Activated CD4-positive, alpha-beta T cell treated with anti-CD3 and anti-CD28 coated beads, Interleukin-2, amount 50 U/mL, for 48 hours (primary cell): ENCODE data around the gene FBXW8.

Source experiments
- DNase-seq, 2 experiments: peaks; one replicate each; pipeline ENCODE4 v3.0.0-alpha.2; 2020

Gene FBXW8

DNA sequence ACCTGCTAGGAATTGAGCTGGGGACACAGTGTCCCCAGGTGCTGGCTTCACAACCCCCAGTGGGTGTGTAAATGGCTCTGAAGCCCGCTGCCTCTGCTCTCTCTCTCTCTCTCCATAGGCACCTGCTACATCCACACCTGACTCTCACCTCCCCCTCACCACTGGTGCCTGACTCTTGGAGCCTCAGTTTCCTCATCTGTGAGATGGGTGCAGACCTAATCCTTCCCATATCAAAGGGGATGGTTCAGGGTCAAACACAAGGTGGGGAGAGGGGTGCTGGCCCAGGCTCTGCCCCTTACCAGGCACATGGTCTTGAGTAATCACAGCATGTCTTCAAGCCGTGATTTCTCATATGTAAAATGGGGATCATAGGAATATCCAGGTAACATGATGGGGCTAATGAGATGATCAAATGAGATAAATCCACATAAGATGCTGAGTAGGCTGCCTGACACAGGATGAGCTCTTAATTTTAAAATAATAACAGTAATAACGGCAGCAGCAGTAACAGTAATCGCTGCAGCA, 150.9 kb downstream of the FBXW8 start:
- DNase-seq: no peak

DNA sequence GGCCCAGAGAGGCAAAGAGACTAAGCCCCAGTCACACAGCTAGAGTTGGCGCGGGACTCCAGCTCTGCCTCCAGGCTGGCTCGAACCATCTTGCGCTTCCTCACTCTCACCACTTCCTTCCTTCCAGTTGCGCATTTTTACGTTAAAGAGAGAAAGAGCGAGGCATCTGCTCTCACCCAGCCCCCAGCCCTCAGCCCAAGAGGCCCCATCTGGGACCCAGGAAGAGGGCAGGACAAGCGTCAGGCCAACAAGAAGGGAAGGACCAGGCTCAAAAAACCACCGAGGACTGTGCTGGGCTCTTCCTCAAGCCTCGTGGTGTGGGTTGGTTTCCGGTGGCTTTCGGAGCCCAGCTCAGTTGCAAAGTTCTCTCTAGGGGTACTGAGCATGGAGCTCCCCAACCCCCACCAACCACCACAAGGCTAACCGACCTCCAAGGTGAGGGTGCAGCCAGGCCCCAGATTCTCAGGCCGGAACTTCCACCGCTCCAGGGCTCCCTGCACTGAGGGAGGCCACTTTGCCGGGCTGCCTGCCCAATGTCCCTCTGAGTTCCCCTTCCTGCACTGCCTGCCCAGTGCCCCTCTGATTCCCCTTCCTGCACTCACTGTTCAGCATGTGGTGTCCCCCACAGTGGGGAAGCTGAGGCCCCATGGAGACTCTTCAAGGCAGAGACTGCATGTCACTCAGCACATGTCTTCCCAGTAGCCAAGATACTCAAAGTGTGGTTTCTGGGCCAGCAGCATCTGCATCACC, 152.6 kb downstream of the FBXW8 start:
- DNase-seq: peak; percentile 16 to 36

DNA sequence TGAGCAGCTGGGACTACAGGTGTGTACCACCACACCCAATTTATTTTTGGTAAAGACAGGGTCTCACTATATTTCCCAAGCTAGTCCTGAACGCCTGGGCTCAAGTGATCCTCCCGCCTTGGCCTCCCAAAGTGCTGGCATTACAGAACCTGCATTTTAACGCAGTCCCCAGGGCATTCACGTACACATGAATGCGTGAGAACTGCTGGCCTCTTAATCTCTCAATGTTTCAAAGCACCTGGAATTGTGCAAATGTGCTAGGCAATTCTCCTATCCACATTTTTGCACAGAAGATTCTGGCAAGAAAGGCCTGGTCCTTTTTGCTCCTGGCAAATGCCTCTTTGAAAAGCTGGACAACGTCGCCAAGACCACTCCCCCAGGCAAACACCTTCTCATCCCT, 153.3 kb downstream of the FBXW8 start:
- DNase-seq: no peak

DNA sequence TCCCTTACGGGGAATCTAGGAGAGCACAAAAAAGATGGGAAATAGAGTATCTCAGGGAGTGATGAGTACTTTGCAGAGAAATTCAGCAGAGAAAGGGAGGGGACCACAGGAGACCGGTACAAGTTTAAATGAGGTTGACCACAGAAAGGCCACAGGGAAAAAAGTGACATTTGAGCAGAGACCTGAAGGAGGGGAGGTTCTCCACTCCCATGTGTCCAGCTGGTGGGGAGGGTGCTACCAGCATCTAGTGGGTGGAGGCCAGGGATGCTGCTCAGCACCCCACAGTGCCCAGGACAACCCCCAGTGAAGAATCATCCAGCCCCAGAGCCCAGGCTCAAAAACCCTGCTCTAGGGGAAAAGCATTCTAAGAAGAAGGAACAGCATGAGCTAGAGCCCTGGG, 153.8 kb downstream of the FBXW8 start:
- DNase-seq: no peak

DNA sequence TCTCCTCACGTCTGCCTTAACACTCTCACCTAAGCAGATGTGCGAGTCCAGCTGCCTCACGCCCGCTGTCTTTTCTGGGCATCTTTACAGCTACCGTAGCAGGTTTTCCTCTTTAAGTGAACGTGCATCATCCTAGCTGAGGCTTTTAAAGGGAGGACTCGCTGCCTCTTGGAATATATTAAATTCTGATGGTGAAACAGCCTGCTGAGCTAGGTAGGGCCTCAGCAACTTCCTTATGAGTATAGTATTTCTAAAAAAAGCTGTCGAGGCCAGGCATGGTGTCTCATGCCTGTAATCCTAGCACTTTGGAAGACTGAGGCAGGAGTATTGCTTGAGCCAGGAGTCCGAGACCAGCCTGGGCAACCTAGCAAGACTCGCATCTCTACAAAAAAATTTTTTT, 156.3 kb downstream of the FBXW8 start:
- no peak for DNase-seq

DNA sequence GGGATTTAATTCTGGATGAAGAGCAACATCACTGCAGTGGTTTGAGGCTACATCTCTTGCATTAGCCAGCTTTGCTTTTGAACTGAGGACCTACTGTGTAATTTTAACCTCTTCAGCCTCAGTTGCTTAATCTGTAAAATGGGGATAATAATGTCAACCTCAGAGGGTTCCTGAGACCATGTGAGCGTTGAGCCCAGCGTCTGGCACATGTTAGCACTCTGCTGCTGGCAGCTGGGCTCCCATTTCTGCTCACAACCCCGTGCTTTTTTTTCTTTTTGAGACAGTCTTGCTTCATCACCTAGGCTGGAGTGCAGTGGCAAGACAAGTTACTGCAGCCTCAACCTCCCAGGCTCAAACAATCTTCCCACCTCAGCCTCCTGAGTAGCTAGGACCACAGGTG, 156.9 kb downstream of the FBXW8 start:
- no peak for DNase-seq

DNA sequence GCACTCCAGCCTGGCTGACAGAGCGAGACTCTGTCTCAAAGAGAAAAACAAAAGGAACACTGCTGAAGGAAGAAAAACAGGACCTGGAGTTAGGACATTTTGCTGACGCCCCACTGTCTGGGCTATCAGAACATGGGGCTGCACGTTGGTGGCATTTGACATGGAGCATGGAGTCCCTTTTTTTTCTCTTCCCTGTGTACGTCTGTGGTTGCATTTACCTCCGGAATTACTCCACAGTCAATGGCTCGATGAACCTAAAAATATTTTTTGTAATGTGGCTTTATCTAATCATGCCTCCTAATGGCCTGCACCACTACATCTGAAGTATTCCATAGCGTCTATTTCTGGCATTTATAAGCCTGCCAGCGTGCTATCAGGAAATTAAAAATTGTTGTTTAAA, 157.7 kb downstream of the FBXW8 start:
- DNase-seq: no peak

DNA sequence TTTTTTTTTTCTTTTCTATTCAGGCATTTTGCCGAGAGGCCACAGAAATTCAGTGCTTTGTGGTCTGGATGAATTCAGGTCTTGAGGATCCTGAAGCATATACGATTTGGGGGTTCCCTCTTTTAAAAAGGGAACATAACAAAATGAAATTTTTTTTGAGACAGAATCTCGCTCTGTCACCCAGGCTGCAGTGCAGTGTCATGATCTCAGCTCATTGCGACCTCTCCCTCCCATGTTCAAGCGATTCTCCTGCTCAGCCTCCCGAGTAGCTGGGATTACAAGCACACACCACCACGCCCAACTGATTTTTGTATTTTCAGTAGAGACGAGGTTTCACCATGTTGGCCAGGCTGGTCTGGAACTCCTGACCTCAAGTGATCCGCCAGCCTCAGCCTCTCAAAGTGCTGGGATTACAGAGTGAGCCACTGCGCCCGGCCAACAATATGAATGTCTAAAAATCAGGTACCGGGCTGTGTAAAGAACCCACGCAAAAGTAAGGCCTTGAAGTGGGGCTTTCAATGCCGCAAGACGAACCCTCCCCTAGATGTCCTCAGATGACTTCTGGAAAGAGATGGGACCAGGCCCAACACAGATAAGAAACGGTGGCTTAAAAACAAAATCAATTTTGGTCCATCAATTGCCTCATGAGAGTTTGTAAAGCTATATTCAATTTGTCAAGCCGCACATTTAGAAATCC, 158.5 kb downstream of the FBXW8 start:
- DNase-seq: no peak

DNA sequence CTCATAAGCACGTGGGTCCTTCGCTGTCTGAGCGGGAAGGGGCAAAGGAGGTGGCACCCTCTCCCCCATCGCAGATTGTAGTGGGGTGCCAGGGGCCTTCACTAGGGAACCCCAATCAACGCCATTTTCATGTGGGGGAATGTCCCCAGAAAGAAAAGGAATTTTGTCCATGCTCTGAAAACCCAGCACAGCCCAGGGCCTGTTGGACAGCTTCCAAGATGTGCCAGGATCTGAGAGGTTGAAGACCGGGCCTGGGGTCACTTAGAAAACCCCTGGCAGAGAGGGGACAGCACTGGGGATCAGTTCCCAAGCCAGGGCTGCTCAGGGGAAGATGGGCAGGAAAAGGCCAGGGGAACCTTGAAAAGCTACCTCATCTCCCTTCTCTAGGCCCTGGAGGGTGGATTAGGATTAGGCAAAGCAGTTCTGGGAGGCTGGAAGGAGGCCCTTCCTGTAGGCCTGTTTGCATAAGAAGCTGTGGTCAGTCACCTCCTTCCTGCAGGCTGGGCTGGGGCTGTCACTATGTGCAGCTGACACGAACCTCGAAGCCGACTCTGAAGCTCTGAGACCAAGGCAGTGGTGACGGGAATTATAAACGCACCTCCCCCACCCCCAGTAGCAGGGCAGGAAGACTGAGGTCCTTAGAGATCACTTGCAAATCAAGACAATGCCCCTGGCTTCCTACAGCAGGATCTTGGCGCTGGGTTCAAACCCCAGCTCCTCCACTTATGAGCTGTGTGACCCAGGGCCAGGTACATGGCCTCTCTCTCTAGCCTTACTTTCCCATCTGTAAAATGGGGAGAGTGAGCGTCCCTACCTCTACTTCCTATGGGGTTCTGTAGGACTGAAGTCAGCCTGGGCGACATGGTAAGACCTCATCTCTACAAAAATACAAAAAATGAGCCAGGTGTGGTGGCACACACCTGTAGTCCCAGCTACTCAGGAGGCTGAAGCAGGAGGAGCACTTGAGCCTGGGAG, 159.5 kb downstream of the FBXW8 start:
- no peak for DNase-seq

DNA sequence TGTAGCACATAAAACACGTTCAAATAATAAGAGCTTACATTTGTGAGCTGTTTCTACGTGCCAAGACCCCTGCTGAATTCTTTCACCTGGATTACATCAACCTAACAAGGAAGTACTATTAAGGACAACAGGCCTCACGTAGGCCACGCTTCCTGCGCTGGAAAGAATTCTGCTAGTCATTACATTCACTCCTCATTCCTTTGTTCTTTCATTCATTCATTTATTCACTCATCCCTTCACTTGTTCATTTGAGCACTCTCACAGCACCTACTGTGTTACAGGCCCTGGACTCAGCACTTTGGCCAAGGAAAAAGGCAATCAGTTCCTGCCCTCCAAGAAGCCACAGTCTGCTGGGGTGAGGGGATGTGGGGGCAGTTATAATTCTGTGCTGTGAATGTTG, 160.3 kb downstream of the FBXW8 start:
- no peak for DNase-seq

DNA sequence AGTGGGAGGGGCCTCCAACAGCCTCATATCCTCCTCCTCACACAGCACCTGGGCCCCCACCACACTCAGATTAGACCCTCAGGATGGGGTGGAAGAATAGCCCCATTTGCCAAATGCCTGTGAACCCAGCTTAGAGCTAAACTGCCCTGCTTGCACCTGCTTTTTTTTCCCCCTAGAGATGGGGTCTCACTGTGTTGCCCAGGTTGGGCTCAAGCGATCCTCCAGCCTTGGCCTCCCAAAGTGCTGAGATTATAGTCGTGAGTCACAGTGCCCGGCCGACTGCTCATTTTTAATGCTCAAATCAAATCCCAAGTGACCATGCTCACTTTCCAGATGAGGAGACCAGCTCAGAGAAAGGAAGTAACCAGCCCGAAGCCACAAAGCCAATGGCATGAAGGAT, 161.4 kb downstream of the FBXW8 start:
- no peak for DNase-seq

DNA sequence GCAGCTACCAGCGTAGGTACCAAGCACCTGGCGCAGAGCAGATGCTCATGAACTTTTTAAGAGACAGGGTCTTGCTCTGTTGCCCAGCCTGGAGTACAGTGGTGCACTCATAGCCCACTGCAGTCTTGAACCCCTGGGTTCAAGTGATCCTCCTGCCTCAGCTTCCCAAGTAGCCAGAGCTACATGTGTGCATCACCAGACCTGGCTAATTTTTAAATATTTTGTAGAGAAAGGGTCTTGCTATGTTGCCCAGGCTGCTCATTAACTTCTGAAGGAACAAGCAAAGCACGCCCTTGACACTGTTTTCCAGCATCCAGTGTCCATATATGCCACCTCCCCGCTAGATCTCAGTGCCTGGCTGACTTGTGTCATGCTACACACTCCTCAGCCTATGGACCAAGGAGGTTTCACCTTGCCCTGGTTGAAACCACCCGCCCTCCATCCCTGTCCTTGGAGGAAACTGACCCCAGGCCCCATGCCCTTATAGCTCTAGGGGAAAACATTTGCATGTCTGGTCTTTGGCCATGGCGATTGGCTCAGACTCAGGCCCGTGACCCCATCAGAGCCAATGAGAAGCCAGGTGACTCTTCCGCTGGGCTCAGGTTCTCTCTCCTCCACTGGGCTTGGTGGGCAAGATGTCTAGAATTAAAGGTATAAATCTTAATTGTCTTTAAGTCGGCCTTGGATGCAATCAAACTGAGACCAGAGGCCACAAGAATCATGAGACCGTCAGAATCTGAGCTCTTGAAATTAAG, 162.2 kb downstream of the FBXW8 start:
- DNase-seq: no peak

DNA sequence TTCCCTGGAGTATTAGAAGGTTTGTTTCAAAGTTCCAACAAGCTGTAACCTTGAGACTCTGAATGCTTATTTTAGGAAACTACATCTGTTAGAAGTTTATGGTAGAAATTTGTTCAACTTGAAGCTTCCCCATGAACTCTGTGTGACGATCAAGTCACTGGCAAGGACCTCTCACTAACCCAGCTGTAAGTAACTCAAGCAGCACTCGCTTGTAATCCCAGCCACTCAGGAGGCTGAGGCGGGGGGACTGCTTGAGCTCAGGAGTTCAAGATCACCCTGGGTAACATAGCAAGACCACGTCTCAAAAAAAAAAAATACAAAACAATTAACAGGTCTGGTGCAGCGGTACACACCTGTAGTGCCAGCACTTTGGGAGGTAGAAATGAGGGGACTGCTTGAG, 162.9 kb downstream of the FBXW8 start:
- no peak for DNase-seq

DNA sequence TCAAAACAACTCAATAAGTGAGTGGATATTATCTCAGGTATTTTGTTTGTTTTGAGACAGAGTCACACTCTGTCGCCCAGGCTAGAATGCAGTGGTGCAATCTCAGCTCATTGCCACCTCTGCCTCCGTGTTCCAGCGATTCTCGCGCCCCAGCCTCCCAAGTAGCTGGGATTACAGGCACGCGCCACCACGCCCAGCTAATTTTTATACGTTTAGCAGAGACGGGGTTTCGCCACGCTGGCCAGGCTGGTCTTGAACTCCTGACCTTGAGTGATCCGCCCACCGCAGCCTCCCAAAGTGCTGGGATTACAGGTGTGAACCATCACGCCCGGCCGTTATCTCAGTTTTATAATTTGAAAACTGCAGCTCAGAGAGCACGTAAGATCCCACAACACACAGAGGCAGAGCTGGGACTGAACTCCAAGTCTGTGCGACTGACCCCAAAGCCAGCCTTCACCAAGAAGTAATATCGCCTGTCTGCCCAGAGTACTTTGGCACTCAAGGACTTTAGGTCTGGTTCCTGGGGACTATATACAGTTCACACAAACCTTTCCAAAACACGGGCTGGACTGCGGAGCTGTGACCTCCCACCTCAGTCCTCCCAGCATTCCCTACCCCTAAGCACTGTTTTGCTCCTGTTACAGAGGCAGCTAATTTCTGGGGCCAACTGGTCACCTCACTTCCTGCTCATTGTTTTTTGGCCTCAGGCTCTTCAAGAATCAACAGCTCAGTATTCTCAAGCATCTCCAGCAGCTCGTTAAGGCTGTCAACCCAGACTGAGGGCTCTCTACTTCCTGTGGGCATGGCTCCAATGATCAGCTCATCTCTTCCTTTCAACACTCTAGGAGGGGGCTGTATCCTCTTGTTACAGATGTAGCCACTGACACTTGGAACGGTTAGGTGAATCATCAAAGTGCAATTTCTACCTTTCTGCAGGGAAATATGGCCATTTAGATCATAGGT, 165.9 kb downstream of the FBXW8 start:
- no peak for DNase-seq

DNA sequence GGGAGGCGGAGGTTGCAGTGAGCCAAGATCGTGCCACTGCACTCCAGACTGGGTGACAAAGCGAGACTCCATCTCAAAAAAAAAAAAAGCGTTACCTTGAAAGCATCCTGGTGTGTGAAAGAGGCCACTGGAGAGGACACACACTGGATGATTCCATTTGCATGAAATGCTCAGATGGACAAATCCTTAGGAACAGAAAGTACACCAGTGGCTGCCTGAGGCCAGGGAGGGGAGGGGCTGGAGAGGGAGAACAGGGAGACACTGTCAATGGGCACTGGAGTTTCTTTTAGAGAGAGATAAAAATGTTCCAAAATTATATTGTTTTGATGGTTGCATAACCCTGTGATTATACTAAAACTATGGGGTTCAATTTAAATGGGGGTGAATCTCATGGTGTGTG, 168.7 kb downstream of the FBXW8 start:
- no peak for DNase-seq

DNA sequence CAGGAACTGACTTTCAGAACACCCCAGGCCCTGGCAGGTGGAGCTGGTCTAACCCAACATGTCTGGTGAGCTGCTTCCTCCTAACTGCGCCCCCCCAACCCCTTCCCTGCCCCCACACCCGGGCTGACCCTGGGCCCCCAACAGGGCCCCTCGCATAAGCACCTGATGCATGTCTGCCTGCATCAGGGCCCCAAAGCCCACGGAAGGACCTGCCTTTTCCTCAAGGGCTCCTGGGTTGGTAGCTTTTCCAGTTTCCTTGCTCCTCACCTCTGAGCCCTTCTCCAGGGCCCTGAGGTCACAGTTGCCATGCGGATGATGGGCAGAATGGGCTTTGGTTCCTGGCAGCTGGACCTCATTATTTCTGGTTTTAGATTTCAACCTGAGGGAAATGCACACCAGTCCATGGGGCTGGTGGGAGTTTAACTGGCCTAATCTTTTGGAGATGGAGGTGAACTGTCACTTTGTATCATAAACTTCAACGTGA, 170.0 kb downstream of the FBXW8 start:
- no peak for DNase-seq
